DMS 273 (cell line): Measurements from ENCODE around the gene SCN4A.
"Not testable (repeated sequence)": the region's sequence is repeated elsewhere in the genome, so short reads cannot be mapped to it uniquely, and the experiment has no call there.

Experiments
- DNase-seq: peaks from one replicate; lab custom pipeline; 2025; ENCODE audit not compliant: unreplicated experiment; lab: John Stamatoyannopoulos, UW

SCN4A gene

GRCh38 chr17:63918305-63918704 is 54.4 kb downstream of the SCN4A start:
- DNase-seq, result peak; percentile 17

- no peak for DNase-seq
Measured at GRCh38 chr17:63917646-63918045, 55.1 kb downstream of the SCN4A start.

- not testable (repeated sequence) for DNase-seq
Measured at GRCh38 chr17:63917206-63917605, 55.5 kb downstream of the SCN4A start.

- DNase-seq, result no peak
Measured at GRCh38 chr17:63916566-63917185, 56.0 kb downstream of the SCN4A start.

GRCh38 chr17:63915753-63916152 is 57.0 kb downstream of the SCN4A start:
- DNase-seq, result not testable (repeated sequence)

- DNase-seq, result no peak
Measured at GRCh38 chr17:63914471-63914870, 58.2 kb downstream of the SCN4A start.

- DNase-seq, result peak; percentile 66
Measured at GRCh38 chr17:63911657-63912100, 61.0 kb downstream of the SCN4A start.

- no peak for DNase-seq
Measured at GRCh38 chr17:63911041-63911635, 61.6 kb downstream of the SCN4A start, which contains the start of gene CSHL1. Gene CSHL1, minus strand, starts transcription at chr17:63911258. Its CDS starts 62 bp downstream, at chr17:63911196.

GRCh38 chr17:63910096-63910495 is 62.6 kb downstream of the SCN4A start:
- DNase-seq, result no peak

GRCh38 chr17:63909586-63909985 is 63.1 kb downstream of the SCN4A start:
- DNase-seq, result not testable (repeated sequence)

GRCh38 chr17:63907161-63907778 is 65.4 kb downstream of the SCN4A start:
- DNase-seq, result peak; percentile 69

GRCh38 chr17:63904796-63905195 is 67.9 kb downstream of the SCN4A start:
- not testable (repeated sequence) for DNase-seq

- peak; percentile 31 for DNase-seq
Measured at GRCh38 chr17:63903787-63904201, 68.9 kb downstream of the SCN4A start.

- peak; percentile 94 for DNase-seq
Measured at GRCh38 chr17:63901971-63902370, 70.7 kb downstream of the SCN4A start.

GRCh38 chr17:63898899-63899798 is 73.6 kb downstream of the SCN4A start:
- DNase-seq, result not testable (repeated sequence)

- not testable (repeated sequence) for DNase-seq
Measured at GRCh38 chr17:63896524-63897354, 76.0 kb downstream of the SCN4A start, which contains the start of gene CSH1. Gene CSH1, minus strand, starts transcription at chr17:63896574. Its CDS starts 63 bp downstream, at chr17:63896511.

GRCh38 chr17:63894821-63895220 is 77.9 kb downstream of the SCN4A start:
- DNase-seq, result not testable (repeated sequence)

GRCh38 chr17:63894021-63894420 is 78.7 kb downstream of the SCN4A start:
- not testable (repeated sequence) for DNase-seq

- not testable (repeated sequence) for DNase-seq
Measured at GRCh38 chr17:63892316-63893037, 80.2 kb downstream of the SCN4A start.
